ENCODE data around the gene DARS2. TPM values are rescaled to one million over a fixed set of nuclear protein-coding genes. Genes with fewer than 3 reads are reported as not detected.

The DARS2 gene
- total and polyA plus RNA-seq, 4 donors = 5.0 to 13.0 (median 10.1) TPM

GRCh38 chr1:173827611-173828010, 3.1 kb downstream of the DARS2 start:
- 79% methylated on average over 2 of the region's 2 CpGs for WGBS

More at GRCh38 chr1:173827611-173828010, 3.1 kb downstream of the DARS2 start:
- Histone ChIP-seq H3K36me3 (ENCODE audit: control insufficient read depth in 4 of 4, insufficient read depth in 3 of 4, low read depth in 1 of 4, low read length in 3 of 4) (peaks cover 0 to 12% (median 6%) of the 10 kb centered on the region in 4 donors), H3K27me3 (ENCODE audit: control insufficient read depth in 4 of 4, insufficient read depth in 4 of 4, low read length in 3 of 4) (no peaks in the 10 kb centered on the region), H3K9me3 (ENCODE audit: control insufficient read depth in 4 of 4, low read length in 3 of 4) (no peaks in the 10 kb centered on the region), H3K27ac (ENCODE audit: low read depth in 1 of 2, low read length in 2 of 2) (no peak overlapping the region), H3K9ac (ENCODE audit: low read depth in 1 of 2, low read length in 2 of 2) (no peak overlapping the region), H3K4me1 (ENCODE audit: control insufficient read depth in 4 of 4, insufficient read depth in 4 of 4, low read length in 3 of 4) (peaks cover 3 to 16% (median 11%) of the 10 kb centered on the region in 4 donors), H3K4me3 (ENCODE audit: low read depth in 1 of 3, low read length in 3 of 3) (no peak overlapping the region)
- no peak for DNase-seq (ENCODE audit: low spot score)
- TF ChIP-seq ZBTB33 (IDR thresholded peaks at IDR 0.05) (no peak), GABPA (IDR thresholded peaks at IDR 0.05 in 1 of 2, conservative IDR thresholded peaks at IDR 0.05 in 1 of 2) (no peak), HNF4A (conservative IDR thresholded peaks at IDR 0.05) (no peak), FOXA1 (IDR thresholded peaks at IDR 0.05) (no peak), EGR1 (IDR thresholded peaks at IDR 0.05; ENCODE audit: low read depth in 2 of 2) (no peak), SP1 (IDR thresholded peaks at IDR 0.05) (no peak), HNF4G (IDR thresholded peaks at IDR 0.05) (no peak), RXRA (IDR thresholded peaks at IDR 0.05) (no peak), TAF1 (conservative IDR thresholded peaks at IDR 0.05) (no peak), RAD21 (IDR thresholded peaks at IDR 0.05) (no peak), ATF3 (IDR thresholded peaks at IDR 0.05) (no peak), YY1 (IDR thresholded peaks at IDR 0.05) (no peak), NR2F2 (IDR thresholded peaks at IDR 0.05) (no peak), FOXA2 (IDR thresholded peaks at IDR 0.05) (no peak), JUND (IDR thresholded peaks at IDR 0.05) (no peak)
- TF ChIP-seq, protein P1, sequence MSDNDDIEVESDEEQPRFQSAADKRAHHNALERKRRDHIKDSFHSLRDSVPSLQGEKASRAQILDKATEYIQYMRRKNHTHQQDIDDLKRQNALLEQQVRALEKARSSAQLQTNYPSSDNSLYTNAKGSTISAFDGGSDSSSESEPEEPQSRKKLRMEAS (IDR thresholded peaks at IDR 0.05) = no peak
- TF ChIP-seq, protein P2, sequence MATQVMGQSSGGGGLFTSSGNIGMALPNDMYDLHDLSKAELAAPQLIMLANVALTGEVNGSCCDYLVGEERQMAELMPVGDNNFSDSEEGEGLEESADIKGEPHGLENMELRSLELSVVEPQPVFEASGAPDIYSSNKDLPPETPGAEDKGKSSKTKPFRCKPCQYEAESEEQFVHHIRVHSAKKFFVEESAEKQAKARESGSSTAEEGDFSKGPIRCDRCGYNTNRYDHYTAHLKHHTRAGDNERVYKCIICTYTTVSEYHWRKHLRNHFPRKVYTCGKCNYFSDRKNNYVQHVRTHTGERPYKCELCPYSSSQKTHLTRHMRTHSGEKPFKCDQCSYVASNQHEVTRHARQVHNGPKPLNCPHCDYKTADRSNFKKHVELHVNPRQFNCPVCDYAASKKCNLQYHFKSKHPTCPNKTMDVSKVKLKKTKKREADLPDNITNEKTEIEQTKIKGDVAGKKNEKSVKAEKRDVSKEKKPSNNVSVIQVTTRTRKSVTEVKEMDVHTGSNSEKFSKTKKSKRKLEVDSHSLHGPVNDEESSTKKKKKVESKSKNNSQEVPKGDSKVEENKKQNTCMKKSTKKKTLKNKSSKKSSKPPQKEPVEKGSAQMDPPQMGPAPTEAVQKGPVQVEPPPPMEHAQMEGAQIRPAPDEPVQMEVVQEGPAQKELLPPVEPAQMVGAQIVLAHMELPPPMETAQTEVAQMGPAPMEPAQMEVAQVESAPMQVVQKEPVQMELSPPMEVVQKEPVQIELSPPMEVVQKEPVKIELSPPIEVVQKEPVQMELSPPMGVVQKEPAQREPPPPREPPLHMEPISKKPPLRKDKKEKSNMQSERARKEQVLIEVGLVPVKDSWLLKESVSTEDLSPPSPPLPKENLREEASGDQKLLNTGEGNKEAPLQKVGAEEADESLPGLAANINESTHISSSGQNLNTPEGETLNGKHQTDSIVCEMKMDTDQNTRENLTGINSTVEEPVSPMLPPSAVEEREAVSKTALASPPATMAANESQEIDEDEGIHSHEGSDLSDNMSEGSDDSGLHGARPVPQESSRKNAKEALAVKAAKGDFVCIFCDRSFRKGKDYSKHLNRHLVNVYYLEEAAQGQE (IDR thresholded peaks at IDR 0.05) = no peak
- TF ChIP-seq, protein P3, sequence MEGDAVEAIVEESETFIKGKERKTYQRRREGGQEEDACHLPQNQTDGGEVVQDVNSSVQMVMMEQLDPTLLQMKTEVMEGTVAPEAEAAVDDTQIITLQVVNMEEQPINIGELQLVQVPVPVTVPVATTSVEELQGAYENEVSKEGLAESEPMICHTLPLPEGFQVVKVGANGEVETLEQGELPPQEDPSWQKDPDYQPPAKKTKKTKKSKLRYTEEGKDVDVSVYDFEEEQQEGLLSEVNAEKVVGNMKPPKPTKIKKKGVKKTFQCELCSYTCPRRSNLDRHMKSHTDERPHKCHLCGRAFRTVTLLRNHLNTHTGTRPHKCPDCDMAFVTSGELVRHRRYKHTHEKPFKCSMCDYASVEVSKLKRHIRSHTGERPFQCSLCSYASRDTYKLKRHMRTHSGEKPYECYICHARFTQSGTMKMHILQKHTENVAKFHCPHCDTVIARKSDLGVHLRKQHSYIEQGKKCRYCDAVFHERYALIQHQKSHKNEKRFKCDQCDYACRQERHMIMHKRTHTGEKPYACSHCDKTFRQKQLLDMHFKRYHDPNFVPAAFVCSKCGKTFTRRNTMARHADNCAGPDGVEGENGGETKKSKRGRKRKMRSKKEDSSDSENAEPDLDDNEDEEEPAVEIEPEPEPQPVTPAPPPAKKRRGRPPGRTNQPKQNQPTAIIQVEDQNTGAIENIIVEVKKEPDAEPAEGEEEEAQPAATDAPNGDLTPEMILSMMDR (IDR thresholded peaks at IDR 0.05; ENCODE audit: low read depth, low read length, missing input control) = no peak
